ENCODE measurements around the gene TBX2.
"Not testable (repeated sequence)": the region's sequence is repeated elsewhere in the genome, so short reads cannot be mapped to it uniquely, and the experiment has no call there.

DNA sequence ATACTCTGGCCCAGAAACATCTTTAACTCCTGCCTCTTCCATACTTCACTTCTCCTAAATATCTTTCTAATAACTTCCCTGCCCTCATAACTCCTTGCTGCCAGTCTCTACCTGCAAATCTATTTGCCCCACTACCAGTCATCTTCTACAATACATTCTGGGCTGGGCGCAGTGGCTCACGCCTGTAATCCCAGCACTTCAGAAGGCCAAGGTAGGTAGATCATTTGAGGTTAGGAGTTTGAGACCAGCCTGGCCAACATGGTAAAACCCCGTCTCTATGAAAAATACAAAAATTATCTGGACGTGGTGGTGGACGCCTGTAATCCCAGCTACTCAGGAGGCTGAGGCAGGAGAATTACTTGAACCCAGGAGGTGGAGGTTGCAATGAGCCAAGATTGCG is 41.9 kb downstream of the TBX2 start:
- TF ChIP-seq, protein P1, sequence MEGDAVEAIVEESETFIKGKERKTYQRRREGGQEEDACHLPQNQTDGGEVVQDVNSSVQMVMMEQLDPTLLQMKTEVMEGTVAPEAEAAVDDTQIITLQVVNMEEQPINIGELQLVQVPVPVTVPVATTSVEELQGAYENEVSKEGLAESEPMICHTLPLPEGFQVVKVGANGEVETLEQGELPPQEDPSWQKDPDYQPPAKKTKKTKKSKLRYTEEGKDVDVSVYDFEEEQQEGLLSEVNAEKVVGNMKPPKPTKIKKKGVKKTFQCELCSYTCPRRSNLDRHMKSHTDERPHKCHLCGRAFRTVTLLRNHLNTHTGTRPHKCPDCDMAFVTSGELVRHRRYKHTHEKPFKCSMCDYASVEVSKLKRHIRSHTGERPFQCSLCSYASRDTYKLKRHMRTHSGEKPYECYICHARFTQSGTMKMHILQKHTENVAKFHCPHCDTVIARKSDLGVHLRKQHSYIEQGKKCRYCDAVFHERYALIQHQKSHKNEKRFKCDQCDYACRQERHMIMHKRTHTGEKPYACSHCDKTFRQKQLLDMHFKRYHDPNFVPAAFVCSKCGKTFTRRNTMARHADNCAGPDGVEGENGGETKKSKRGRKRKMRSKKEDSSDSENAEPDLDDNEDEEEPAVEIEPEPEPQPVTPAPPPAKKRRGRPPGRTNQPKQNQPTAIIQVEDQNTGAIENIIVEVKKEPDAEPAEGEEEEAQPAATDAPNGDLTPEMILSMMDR (IDR thresholded peaks at IDR 0.05): not testable (repeated sequence)
- TF ChIP-seq POLR2AphosphoS5 (IDR thresholded peaks at IDR 0.05; ENCODE audit: insufficient read depth in 1 of 2, low read depth in 1 of 2); POLR2A (IDR thresholded peaks at IDR 0.05): not testable (repeated sequence)
